Endothelial cell of umbilical vein (primary cell): ENCODE measurements around the gene EDC3.

Source experiments
- EZH2 ChIP-seq: IDR thresholded peaks from 2 replicates; pipeline ENCODE4 v1.6.1; 2012; ENCODE audit warnings: borderline replicate concordance, low read depth, mild to moderate bottlenecking, moderate library complexity, low read length, inconsistent platforms; ENCODE audit not compliant: severe bottlenecking
- FOS ChIP-seq: IDR thresholded peaks from 2 replicates; pipeline ENCODE4 v1.6.1; 2011; ENCODE audit warnings: mild to moderate bottlenecking, low read length, moderate library complexity, borderline replicate concordance; ENCODE audit not compliant: insufficient read depth
- MYC ChIP-seq: IDR thresholded peaks from one replicate; pipeline ENCODE4 v1.6.1; 2011; ENCODE audit warnings: mild to moderate bottlenecking, low read depth, low read length
- POLR2A ChIP-seq: IDR thresholded peaks from 2 replicates; pipeline ENCODE4 v1.6.1; 2012; ENCODE audit warnings: low read depth, mild to moderate bottlenecking, control low read depth, low read length
- POLR2AphosphoS5 ChIP-seq: IDR thresholded peaks from 2 replicates; pipeline ENCODE4 v1.6.1; 2012; ENCODE audit warnings: low read depth, mild to moderate bottlenecking, control low read depth, low read length, moderate library complexity; ENCODE audit not compliant: insufficient read depth
- TF ChIP-seq, protein P1 (sequence below), 2 donors: IDR thresholded peaks; 1 replicate in 1 of 2; 2 replicates in 1 of 2; pipeline ENCODE4 v1.5.1; 2011; ENCODE audit warnings: low read length in 2 of 2, mild to moderate bottlenecking in 2 of 2, moderate library complexity in 2 of 2, control low read depth in 1 of 2, inconsistent platforms in 1 of 2, low read depth in 1 of 2; ENCODE audit not compliant: insufficient read depth in 1 of 2; ENCODE audit errors: extremely low read depth in 1 of 2
- TF ChIP-seq, protein P2 (sequence below): IDR thresholded peaks from 2 replicates; pipeline ENCODE4 v1.6.1; 2011; ENCODE audit not compliant: insufficient read depth, insufficient read length

DNA sequence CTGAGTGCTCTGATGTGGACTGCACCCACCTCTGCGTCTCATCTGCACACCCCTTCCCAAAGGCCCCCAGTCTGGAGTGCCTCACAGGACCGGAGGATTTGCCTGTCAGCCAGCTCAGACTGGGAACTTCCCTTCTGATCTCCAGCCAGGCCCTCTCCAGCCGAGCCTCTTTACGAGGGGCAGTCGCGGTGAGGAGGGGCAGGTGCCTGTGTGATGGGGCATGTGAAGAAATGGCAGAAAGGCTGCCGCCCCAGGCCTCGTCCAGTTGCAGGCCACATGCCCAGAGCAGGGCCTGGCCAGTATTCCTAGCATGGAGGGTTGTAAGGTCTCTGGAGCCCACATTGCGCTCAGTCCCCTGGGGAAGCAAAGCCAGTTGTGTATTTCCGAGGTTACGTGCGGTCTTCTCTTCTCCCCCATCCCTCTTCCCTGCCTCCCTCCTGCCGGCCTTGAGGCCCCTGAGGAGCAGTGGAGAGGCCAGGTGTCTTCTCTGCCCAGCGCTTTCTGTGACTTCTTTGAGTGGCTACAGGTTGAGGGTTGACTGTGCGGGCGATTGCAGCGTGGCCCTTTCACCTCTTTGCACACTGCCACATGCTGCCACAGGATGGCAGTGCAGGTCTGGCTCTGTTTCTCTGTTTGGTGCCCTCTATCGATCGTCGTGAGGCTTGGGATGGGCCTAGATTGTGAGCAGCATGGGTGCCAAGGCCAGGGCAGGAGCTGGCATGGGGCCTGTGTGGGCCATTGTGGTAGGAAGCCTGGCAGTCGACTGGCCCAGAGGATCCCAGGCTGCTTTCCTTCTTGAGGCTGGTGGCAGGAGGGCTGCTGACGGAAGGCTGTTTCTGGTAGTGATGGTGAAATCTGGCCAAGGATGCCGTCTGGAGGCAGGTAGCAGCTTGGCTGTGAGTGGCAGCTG lies 74.9 kb downstream of the EDC3 start:
- TF ChIP-seq, protein P1, sequence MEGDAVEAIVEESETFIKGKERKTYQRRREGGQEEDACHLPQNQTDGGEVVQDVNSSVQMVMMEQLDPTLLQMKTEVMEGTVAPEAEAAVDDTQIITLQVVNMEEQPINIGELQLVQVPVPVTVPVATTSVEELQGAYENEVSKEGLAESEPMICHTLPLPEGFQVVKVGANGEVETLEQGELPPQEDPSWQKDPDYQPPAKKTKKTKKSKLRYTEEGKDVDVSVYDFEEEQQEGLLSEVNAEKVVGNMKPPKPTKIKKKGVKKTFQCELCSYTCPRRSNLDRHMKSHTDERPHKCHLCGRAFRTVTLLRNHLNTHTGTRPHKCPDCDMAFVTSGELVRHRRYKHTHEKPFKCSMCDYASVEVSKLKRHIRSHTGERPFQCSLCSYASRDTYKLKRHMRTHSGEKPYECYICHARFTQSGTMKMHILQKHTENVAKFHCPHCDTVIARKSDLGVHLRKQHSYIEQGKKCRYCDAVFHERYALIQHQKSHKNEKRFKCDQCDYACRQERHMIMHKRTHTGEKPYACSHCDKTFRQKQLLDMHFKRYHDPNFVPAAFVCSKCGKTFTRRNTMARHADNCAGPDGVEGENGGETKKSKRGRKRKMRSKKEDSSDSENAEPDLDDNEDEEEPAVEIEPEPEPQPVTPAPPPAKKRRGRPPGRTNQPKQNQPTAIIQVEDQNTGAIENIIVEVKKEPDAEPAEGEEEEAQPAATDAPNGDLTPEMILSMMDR (IDR thresholded peaks at IDR 0.05; ENCODE audit: extremely low read depth in 1 of 2, insufficient read depth in 1 of 2, low read depth in 1 of 2, low read length in 2 of 2) = peak; percentile 99
- TF ChIP-seq POLR2A = peak; percentile 21
- peak; percentile 35 for TF ChIP-seq POLR2AphosphoS5
- TF ChIP-seq EZH2 = no peak
- TF ChIP-seq MYC = no peak
- TF ChIP-seq FOS = no peak
- TF ChIP-seq, protein P2, sequence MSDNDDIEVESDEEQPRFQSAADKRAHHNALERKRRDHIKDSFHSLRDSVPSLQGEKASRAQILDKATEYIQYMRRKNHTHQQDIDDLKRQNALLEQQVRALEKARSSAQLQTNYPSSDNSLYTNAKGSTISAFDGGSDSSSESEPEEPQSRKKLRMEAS = peak; percentile 6
